Neural cell (in vitro differentiated cells): Measurements from ENCODE around the gene RNASE11. TPM values are rescaled to one million over a fixed set of nuclear protein-coding genes. Genes with fewer than 3 reads are reported as not detected.

Source experiments
- H2AFZ ChIP-seq: fragments of 200-600, 300-800 bp; sonication (generic), shearing (Covaris generic); 2 replicates; pipeline ENCODE4 v1.6.0; 2014; ENCODE audit warnings: low read depth, mild to moderate bottlenecking, antibody characterized with exemption, low read length, moderate library complexity
- H3F3A ChIP-seq: fragments of 200-600 bp; shearing (Covaris generic); 2 replicates; pipeline ENCODE4 v1.6.1; 2016; ENCODE audit warnings: mild to moderate bottlenecking, moderate library complexity, mixed read lengths, antibody characterized with exemption, low read length; ENCODE audit not compliant: insufficient read depth, poor library complexity, severe bottlenecking
- H3K27ac ChIP-seq: fragments of 200-600, 300-800 bp; sonication (generic), shearing (Covaris generic); 2 replicates; pipeline ENCODE4 v1.5.1; 2014; ENCODE audit warnings: mild to moderate bottlenecking, low read length, moderate library complexity
- H3K27me3 ChIP-seq: fragments of 300-800, 200-600 bp; sonication (generic), shearing (Covaris generic); 2 replicates; pipeline ENCODE4 v1.6.0; 2014; ENCODE audit warnings: mild to moderate bottlenecking, low read depth, low read length, moderate library complexity; ENCODE audit not compliant: insufficient read depth
- H3K36me3 ChIP-seq: fragments of 300-800, 200-600 bp; sonication (generic), shearing (Covaris generic); 2 replicates; pipeline ENCODE4 v1.5.1; 2014; ENCODE audit warnings: mild to moderate bottlenecking, antibody characterized with exemption, low read length, moderate library complexity; ENCODE audit not compliant: insufficient read depth
- H3K4me2 ChIP-seq: fragments of 300-800, 200-600 bp; sonication (generic), shearing (Covaris generic); 2 replicates; pipeline ENCODE4 v1.6.0; 2014; ENCODE audit warnings: mild to moderate bottlenecking, low read length
- H3K4me3 ChIP-seq: fragments of 300-800, 200-600 bp; sonication (generic), shearing (Covaris generic); 2 replicates; pipeline ENCODE4 v1.5.1; 2014; ENCODE audit warnings: mild to moderate bottlenecking, low read length, moderate library complexity
- H3K79me2 ChIP-seq: fragments of 200-600 bp; shearing (Covaris generic); replicated peaks from 2 replicates; pipeline ENCODE4 v1.6.0; 2014; ENCODE audit warnings: mild to moderate bottlenecking, low read length, moderate library complexity; ENCODE audit not compliant: insufficient read depth
- H3K9ac ChIP-seq: fragments of 300-800, 200-600 bp; sonication (generic), shearing (Covaris generic); 2 replicates; pipeline ENCODE4 v1.6.1; 2016; ENCODE audit warnings: mild to moderate bottlenecking, low read length, mixed read lengths
- H3K9me2 ChIP-seq: fragments of 200-600 bp; shearing (Covaris generic); 2 replicates; pipeline ENCODE4 v1.6.1; 2016; ENCODE audit warnings: mild to moderate bottlenecking, low read length, mixed read lengths; ENCODE audit not compliant: insufficient read depth
- H3K9me3 ChIP-seq: fragments of 200-600, 300-800 bp; sonication (generic), shearing (Covaris generic); 2 replicates; pipeline ENCODE4 v1.6.1; 2016; ENCODE audit warnings: mild to moderate bottlenecking, mixed run types, low read length, moderate library complexity, mixed read lengths
- H4K20me1 ChIP-seq: fragments of 200-600 bp; shearing (Covaris generic); 2 replicates; pipeline ENCODE4 v1.6.1; 2016; ENCODE audit warnings: mild to moderate bottlenecking, mixed run types; ENCODE audit not compliant: insufficient read depth
- EP300 ChIP-seq: fragments of 450-650 bp; conservative IDR thresholded peaks from 2 replicates; pipeline ENCODE4 v1.6.1; 2014; ENCODE audit warnings: antibody characterized with exemption, mild to moderate bottlenecking, moderate library complexity; ENCODE audit not compliant: poor library complexity, severe bottlenecking
- EZH2 ChIP-seq: fragments of 200-600, 300-800 bp; shearing (Covaris generic), sonication (generic); IDR thresholded peaks from 2 replicates; pipeline ENCODE4 v1.6.1; 2014; ENCODE audit warnings: antibody characterized with exemption, low read length, borderline replicate concordance, mild to moderate bottlenecking; ENCODE audit not compliant: insufficient read depth, poor library complexity, severe bottlenecking
- MXI1 ChIP-seq: fragments of 450-650 bp; conservative IDR thresholded peaks from 2 replicates; pipeline ENCODE4 v1.6.1; 2014; ENCODE audit warnings: antibody characterized with exemption, mild to moderate bottlenecking; ENCODE audit not compliant: poor library complexity, severe bottlenecking
- POLR2AphosphoS5 ChIP-seq: IDR thresholded peaks from 2 replicates; pipeline ENCODE4 v1.6.1; 2012
- RAD21 ChIP-seq: fragments of 450-650 bp; conservative IDR thresholded peaks from 2 replicates; pipeline ENCODE4 v1.6.1; 2014; ENCODE audit warnings: antibody characterized with exemption, mild to moderate bottlenecking, moderate library complexity
- TAF1 ChIP-seq: IDR thresholded peaks from 2 replicates; pipeline ENCODE4 v1.6.1; 2012; ENCODE audit warnings: low read depth
- polyA plus RNA-seq: library from polyadenylated mRNA; depleted of rRNA; stranded (reverse); fragments of >200 nt; gene quantifications from 2 replicates; pipeline ENCODE4 v1.2.3, GENCODE V29; 2014
- TF ChIP-seq, protein P1 (sequence below): IDR thresholded peaks from 2 replicates; pipeline ENCODE4 v1.6.1; 2012; ENCODE audit warnings: borderline replicate concordance
- TF ChIP-seq, protein P2 (sequence below): fragments of 450-650 bp; IDR thresholded peaks from 2 replicates; pipeline ENCODE4 v1.5.1; 2014; ENCODE audit warnings: antibody characterized with exemption, mild to moderate bottlenecking, moderate library complexity; ENCODE audit not compliant: poor library complexity, severe bottlenecking

RNASE11 gene
- polyA plus RNA-seq, 1 donor from 2014 or later, result not detected

DNA sequence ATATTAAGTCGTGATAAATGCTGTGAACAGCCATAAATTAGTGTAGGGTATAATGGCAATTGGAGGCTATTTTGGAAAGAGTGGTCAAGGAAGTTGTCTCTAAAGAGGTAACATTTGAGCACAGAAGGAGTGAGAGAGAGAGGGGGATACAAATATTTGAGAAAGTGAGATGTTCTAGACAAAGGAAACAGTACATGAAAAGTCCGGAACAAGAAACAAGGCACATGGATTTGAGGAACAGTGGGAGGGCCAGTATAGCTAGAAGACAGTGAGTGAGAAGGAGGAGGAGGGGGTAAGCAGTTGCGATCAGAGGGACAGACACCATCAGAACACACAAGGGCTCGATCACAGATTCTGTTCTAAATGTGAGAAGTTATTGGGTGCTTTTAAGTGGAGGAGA, 23.5 kb upstream of the RNASE11 start:
- no peaks in the 10 kb centered on the region for H3K9me3 ChIP-seq
- H2AFZ ChIP-seq, result no peak overlapping the region
- TF ChIP-seq POLR2AphosphoS5, result no peak
- TF ChIP-seq, protein P1, sequence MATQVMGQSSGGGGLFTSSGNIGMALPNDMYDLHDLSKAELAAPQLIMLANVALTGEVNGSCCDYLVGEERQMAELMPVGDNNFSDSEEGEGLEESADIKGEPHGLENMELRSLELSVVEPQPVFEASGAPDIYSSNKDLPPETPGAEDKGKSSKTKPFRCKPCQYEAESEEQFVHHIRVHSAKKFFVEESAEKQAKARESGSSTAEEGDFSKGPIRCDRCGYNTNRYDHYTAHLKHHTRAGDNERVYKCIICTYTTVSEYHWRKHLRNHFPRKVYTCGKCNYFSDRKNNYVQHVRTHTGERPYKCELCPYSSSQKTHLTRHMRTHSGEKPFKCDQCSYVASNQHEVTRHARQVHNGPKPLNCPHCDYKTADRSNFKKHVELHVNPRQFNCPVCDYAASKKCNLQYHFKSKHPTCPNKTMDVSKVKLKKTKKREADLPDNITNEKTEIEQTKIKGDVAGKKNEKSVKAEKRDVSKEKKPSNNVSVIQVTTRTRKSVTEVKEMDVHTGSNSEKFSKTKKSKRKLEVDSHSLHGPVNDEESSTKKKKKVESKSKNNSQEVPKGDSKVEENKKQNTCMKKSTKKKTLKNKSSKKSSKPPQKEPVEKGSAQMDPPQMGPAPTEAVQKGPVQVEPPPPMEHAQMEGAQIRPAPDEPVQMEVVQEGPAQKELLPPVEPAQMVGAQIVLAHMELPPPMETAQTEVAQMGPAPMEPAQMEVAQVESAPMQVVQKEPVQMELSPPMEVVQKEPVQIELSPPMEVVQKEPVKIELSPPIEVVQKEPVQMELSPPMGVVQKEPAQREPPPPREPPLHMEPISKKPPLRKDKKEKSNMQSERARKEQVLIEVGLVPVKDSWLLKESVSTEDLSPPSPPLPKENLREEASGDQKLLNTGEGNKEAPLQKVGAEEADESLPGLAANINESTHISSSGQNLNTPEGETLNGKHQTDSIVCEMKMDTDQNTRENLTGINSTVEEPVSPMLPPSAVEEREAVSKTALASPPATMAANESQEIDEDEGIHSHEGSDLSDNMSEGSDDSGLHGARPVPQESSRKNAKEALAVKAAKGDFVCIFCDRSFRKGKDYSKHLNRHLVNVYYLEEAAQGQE, result no peak
- TF ChIP-seq, protein P2, sequence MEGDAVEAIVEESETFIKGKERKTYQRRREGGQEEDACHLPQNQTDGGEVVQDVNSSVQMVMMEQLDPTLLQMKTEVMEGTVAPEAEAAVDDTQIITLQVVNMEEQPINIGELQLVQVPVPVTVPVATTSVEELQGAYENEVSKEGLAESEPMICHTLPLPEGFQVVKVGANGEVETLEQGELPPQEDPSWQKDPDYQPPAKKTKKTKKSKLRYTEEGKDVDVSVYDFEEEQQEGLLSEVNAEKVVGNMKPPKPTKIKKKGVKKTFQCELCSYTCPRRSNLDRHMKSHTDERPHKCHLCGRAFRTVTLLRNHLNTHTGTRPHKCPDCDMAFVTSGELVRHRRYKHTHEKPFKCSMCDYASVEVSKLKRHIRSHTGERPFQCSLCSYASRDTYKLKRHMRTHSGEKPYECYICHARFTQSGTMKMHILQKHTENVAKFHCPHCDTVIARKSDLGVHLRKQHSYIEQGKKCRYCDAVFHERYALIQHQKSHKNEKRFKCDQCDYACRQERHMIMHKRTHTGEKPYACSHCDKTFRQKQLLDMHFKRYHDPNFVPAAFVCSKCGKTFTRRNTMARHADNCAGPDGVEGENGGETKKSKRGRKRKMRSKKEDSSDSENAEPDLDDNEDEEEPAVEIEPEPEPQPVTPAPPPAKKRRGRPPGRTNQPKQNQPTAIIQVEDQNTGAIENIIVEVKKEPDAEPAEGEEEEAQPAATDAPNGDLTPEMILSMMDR, result no peak
- no peak for TF ChIP-seq TAF1
- no peak for TF ChIP-seq MXI1
- H3K36me3 ChIP-seq, result no peaks in the 10 kb centered on the region
- H3K27ac ChIP-seq, result no peak overlapping the region
- H3K4me2 ChIP-seq, result no peak overlapping the region
- no peaks in the 10 kb centered on the region for H4K20me1 ChIP-seq
- no peaks in the 10 kb centered on the region for H3K79me2 ChIP-seq
- peaks cover 5% of the 10 kb centered on the region for H3K27me3 ChIP-seq
- H3K9me2 ChIP-seq, result no peaks in the 10 kb centered on the region
- H3F3A ChIP-seq, result peaks cover 5% of the 10 kb centered on the region
- H3K9ac ChIP-seq, result no peak overlapping the region
- peak overlapping the region; percentile 87 for H3K4me3 ChIP-seq

DNA sequence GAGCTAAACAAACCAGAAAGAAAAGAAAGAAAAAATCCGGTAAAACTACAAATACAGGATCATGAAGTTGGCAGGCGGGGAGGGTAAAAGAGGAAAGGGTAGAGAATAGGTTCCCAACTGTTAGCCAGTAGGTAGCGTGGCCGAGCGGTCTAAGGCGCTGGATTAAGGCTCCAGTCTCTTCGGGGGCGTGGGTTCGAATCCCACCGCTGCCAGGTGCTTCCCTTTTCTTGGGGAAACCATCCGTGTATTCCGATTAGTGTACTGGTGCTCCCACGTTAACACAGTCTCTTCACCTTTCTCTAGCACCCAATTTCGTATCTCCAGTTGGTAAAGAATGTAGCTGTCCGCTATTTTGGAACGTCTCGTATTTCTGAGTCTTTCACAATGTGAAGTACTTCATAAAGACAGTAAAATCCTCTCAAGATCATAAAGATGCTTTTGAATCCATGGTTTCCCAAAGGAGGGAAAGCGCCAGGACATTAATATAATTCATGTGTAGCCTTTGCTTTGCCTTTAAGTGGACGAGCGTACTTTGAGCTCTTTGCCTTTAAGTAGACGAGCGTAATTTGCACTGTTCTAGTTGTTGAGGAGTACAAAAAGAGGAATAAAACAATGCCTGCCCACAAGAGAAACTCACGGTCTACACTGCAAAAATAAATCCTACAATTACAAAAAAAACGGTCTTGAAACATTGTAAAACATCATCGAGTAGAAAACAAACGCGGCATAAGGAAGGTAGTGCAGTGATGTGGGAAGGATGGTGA, 22.4 kb upstream of the RNASE11 start:
- Histone ChIP-seq H3K27me3 (peaks cover 5% of the 10 kb centered on the region), H3K4me3 (peak overlapping the region; percentile 87), H3K27ac (no peak overlapping the region), H3K9me3 (no peaks in the 10 kb centered on the region), H4K20me1 (no peaks in the 10 kb centered on the region), H2AFZ (peak overlapping the region; percentile 48), H3K36me3 (no peaks in the 10 kb centered on the region), H3K4me2 (peak overlapping the region; percentile 17), H3F3A (peaks cover 5% of the 10 kb centered on the region), H3K9ac (peak overlapping the region; percentile 63), H3K9me2 (no peaks in the 10 kb centered on the region), H3K79me2 (no peaks in the 10 kb centered on the region)
- TF ChIP-seq POLR2AphosphoS5 (no peak), MXI1 (peak; percentile 36)

DNA sequence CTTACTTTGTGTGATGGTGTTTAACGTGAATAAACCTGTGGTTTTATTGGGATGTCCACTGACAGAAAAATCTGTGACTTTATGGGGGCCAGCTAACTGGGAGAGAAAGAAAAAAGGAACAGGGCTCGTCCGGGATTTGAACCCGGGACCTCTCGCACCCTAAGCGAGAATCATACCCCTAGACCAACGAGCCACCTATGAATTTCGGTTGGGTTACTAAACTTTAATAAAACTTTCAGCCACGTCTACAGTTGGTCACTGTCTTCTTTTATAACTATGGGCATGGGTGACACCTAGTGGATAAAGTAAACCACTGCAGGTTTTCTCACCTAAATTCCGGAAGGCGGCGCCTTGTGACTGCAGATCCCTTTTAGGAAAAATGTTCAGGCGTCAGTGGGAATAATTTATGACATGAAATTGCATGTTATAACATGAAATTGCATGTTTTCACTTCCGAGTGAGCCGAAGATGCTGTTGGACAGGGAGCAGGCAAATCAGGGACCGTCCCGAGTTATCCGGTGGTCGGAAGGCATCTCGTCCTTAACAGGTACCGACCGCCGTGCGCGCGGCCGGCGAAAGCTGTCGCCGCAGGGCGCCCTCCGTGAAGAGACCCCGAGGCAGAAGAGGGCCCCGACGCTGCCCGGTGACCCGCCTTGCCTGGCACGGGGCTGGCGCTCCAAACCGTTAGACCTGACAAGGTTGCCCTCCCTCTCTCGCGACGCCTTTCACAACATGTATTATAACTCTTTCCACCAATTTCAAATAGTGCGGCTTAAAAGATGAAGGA, 21.6 kb upstream of the RNASE11 start:
- Histone ChIP-seq H3K27me3 (peaks cover 5% of the 10 kb centered on the region), H3F3A (peaks cover 2% of the 10 kb centered on the region), H3K4me2 (peak overlapping the region; percentile 17), H3K27ac (no peak overlapping the region), H4K20me1 (no peaks in the 10 kb centered on the region), H3K79me2 (no peaks in the 10 kb centered on the region), H3K9me2 (no peaks in the 10 kb centered on the region), H3K36me3 (no peaks in the 10 kb centered on the region), H3K9me3 (no peaks in the 10 kb centered on the region), H3K9ac (peak overlapping the region; percentile 63), H3K4me3 (peak overlapping the region; percentile 87), H2AFZ (peak overlapping the region; percentile 48)
- TF ChIP-seq EP300 (no peak), RAD21 (peak; percentile 95), POLR2AphosphoS5 (no peak), MXI1 (peak; percentile 85), EZH2 (no peak), TAF1 (no peak)
- TF ChIP-seq, protein P1, result no peak
- TF ChIP-seq, protein P2, result peak; percentile 100
